K562 (cell line): ENCODE data around the gene CBX8. TPM values are rescaled to one million over a fixed set of nuclear protein-coding genes. Genes with fewer than 3 reads are reported as not detected.

Experiments used
- ATF1 ChIP-seq, 2 experiments: fragments of 450-650 bp in 1 of 2; IDR thresholded peaks; 2 replicates each; pipeline ENCODE4 v1.6.1; 2016; ENCODE audit warnings: missing compliant biosample characterization in 1 of 2, missing genetic modification characterization in 1 of 2
- CBX8 ChIP-seq: fragments of 200-600 bp; sonication (generic); IDR thresholded peaks from 2 replicates; pipeline ENCODE4 v1.6.1; 2012; ENCODE audit warnings: borderline replicate concordance, mixed run types, low read depth, mild to moderate bottlenecking, moderate library complexity, mixed read lengths, low read length, control low read depth, inconsistent platforms; ENCODE audit not compliant: poor library complexity, severe bottlenecking; ENCODE audit errors: extremely low read depth
- CSDE1 ChIP-seq, 2 experiments: fragments of 450-650 bp; IDR thresholded peaks; 2 replicates each; pipeline ENCODE4 v1.6.1; 2016; ENCODE audit warnings: mild to moderate bottlenecking in 1 of 2
- ELF4 ChIP-seq: fragments of 450-650 bp; formaldehyde crosslinking; IDR thresholded peaks from 2 replicates; pipeline ENCODE4 v1.4.0; 2022; ENCODE audit warnings: missing genetic modification characterization
- ETV6 ChIP-seq, 3 experiments: fragments of 150-350 bp in 1 of 3; sonication (generic) in 1 of 3; formaldehyde crosslinking in 1 of 3; IDR thresholded peaks; 2 replicates each; pipeline versions ENCODE4 v1.6.1 to v1.8.0; 2014 to 2022; ENCODE audit warnings: borderline replicate concordance in 2 of 3, low read depth in 2 of 3, antibody characterized with exemption in 1 of 3, low read length in 1 of 3, mild to moderate bottlenecking in 1 of 3, missing genetic modification reagents in 1 of 3
- MCM7 ChIP-seq, 2 experiments: fragments of 450-650 bp; IDR thresholded peaks; 2 replicates each; pipeline ENCODE4 v1.6.1; 2016 to 2018
- MXI1 ChIP-seq: IDR thresholded peaks from 2 replicates; pipeline ENCODE4 v1.6.1; 2011; ENCODE audit warnings: low read depth, mild to moderate bottlenecking, improper control_type of control experiment, low read length
- NONO ChIP-seq, 2 experiments: fragments of 200-400 bp in 1 of 2; fragments of 450-650 bp in 1 of 2; formaldehyde crosslinking in 1 of 2; IDR thresholded peaks; 2 replicates each; pipeline ENCODE4 v1.6.1; 2017; ENCODE audit warnings: low read depth in 2 of 2, mild to moderate bottlenecking in 2 of 2, moderate library complexity in 2 of 2, low read length in 1 of 2
- PHF20 ChIP-seq: fragments of 450-650 bp; IDR thresholded peaks from 2 replicates; pipeline ENCODE4 v1.6.1; 2018; ENCODE audit not compliant: partially characterized antibody
- SMARCE1 ChIP-seq: fragments of 450-650 bp; IDR thresholded peaks from 2 replicates; pipeline ENCODE4 v1.7.1; 2016; ENCODE audit warnings: mild to moderate bottlenecking
- SREBF1 ChIP-seq: fragments of 150-350 bp; IDR thresholded peaks from 2 replicates; pipeline ENCODE4 v1.6.1; 2014; ENCODE audit warnings: antibody characterized with exemption, low read depth, low read length, borderline replicate concordance
- ZNF311 ChIP-seq: fragments of 250-450 bp; sonication (Bioruptor Pico); IDR thresholded peaks from 2 replicates; pipeline ENCODE4 v1.4.0; 2020; ENCODE audit warnings: mild to moderate bottlenecking, moderate library complexity
- polyA plus RNA-seq, 8 experiments: library from polyadenylated mRNA; depleted of rRNA in 4 of 8; stranded (reverse) in 5 of 8; unstranded in 3 of 8; fragments of >200 nt; fragmentation: Nextera tagmentation in 2 of 8; fragmentation: Illumina TruSeq in 1 of 8; extraction: Ambion mirVana in 2 of 8; extraction: Trizol in 1 of 8; gene quantifications; 2 replicates each; pipeline versions ENCODE4 v1.2.1 to v1.2.3, GENCODE V29; 2011 to 2014; ENCODE audit warnings: inconsistent platforms in 1 of 8, missing spikeins in 1 of 8
- total RNA-seq, 7 experiments: library from RNA; depleted of rRNA in 6 of 7; stranded (reverse); fragments of >200 nt in 6 of 7; fragmentation: Illumina TruSeq in 2 of 7; extraction: Trizol in 2 of 7; gene quantifications; 2 replicates each; pipeline versions ENCODE4 v1.2.1 to v1.2.3, GENCODE V29; 2011 to 2021; ENCODE audit warnings: low replicate concordance in 1 of 7
- TF ChIP-seq, protein P1 (sequence below): fragments of 200-800 bp; sonication (Bioruptor generic); IDR thresholded peaks from 2 replicates; pipeline ENCODE4 v1.6.1; 2017; ENCODE audit warnings: missing genetic modification characterization, missing compliant biosample characterization
- TF ChIP-seq, protein P2 (sequence below): fragments of 450-650 bp; IDR thresholded peaks from 2 replicates; pipeline ENCODE4 v1.6.1; 2018; ENCODE audit not compliant: partially characterized antibody
- TF ChIP-seq, protein P3 (sequence below): sonication (generic); formaldehyde crosslinking; IDR thresholded peaks from 2 replicates; pipeline ENCODE4 v1.8.1; 2023; ENCODE audit warnings: mild to moderate bottlenecking, missing genetic modification reagents
- TF ChIP-seq, protein P4 (sequence below), 2 experiments: fragments of 250-450 bp in 1 of 2; fragments of 450-650 bp in 1 of 2; sonication (Bioruptor Pico) in 1 of 2; IDR thresholded peaks; 2 replicates each; pipeline versions ENCODE4 v1.6.1 to v1.8.0; 2016 to 2021; ENCODE audit warnings: mild to moderate bottlenecking in 2 of 2, moderate library complexity in 2 of 2, missing compliant biosample characterization in 1 of 2, missing genetic modification characterization in 1 of 2
- TF ChIP-seq, protein P5 (sequence below): sonication (generic); formaldehyde crosslinking; IDR thresholded peaks from 2 replicates; pipeline ENCODE4 v1.8.1; 2023; ENCODE audit warnings: mild to moderate bottlenecking, missing genetic modification reagents, moderate library complexity

Gene CBX8
- total and polyA plus RNA-seq, 9 of the 15 experiments (the other 6 are each of a cell fraction or from before 2014, with no cell fraction given), result 0.08 to 11.9 (median 2.6) TPM

DNA sequence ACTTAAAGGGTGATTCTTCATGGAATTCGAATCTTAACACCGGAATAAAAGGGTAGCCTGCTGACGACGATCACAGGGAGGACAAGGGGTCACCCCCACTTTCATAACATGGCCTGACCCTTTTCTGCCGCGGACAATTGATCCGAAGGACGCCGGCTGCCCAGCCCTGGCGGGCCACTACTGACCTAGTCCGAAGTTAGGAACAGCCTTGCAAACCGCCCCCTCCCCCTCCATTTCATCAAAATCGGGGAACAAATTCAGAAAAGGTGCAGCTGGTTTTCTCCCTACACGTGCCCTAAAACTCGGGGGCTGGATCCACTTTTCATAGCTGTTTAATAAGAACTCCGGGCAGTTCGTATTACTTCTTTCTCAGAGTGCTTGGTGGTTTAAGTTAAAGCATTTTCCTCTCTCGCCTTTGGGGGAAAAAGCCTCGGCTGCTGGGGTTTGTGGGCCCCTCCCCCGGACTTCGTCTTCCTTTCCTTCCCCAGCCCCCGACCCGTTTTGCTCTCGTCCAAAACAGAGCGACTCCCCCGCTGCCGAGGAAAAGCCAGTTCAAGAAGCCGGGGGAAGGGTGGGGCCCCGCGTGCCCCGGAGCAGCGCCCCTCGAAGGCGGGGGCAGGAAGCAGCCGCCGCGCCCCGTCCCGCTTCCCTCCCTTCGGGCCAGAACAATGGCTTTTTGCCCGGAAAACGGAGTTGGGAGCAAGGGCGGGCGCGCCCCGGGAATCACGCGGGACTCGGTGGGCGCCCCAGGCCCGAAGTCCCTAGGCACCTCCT, 19.6 kb downstream of the CBX8 start (continued):
- TF ChIP-seq CSDE1 (IDR thresholded peaks at IDR 0.05) (no peak), ELF4 (CRISPR knock-in tag) (no peak), SMARCE1 (0 out of 2 replicates have a peak, but pooled peaks have one; percentile 54), MXI1 (no peak), SREBF1 (no peak), MCM7 (IDR thresholded peaks at IDR 0.05) (no peak), NONO (IDR thresholded peaks at IDR 0.05; ENCODE audit: low read depth in 2 of 2, low read length in 1 of 2) (no peak), CBX8 (no peak), ZNF311 (CRISPR knock-in tag) (no peak), ETV6 (IDR thresholded peaks at IDR 0.05; ENCODE audit: borderline replicate concordance in 1 of 2, low read depth in 2 of 2, low read length in 1 of 2) (peak in 1 of 2 experiments; percentile 17; a peak in 1 of 4 replicates), ETV6 (CRISPR knock-in tag; IDR thresholded peaks at IDR 0.05; ENCODE audit: borderline replicate concordance) (no peak), ATF1 (CRISPR knock-in tag; IDR thresholded peaks at IDR 0.05) (no peak), ATF1 (tag; IDR thresholded peaks at IDR 0.05) (peak; percentile 28), PHF20 (peak; percentile 27)
- TF ChIP-seq, protein P1, sequence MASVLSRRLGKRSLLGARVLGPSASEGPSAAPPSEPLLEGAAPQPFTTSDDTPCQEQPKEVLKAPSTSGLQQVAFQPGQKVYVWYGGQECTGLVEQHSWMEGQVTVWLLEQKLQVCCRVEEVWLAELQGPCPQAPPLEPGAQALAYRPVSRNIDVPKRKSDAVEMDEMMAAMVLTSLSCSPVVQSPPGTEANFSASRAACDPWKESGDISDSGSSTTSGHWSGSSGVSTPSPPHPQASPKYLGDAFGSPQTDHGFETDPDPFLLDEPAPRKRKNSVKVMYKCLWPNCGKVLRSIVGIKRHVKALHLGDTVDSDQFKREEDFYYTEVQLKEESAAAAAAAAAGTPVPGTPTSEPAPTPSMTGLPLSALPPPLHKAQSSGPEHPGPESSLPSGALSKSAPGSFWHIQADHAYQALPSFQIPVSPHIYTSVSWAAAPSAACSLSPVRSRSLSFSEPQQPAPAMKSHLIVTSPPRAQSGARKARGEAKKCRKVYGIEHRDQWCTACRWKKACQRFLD (CRISPR knock-in tag), result peak; percentile 62; the same call in 1 of the 2 replicates
- TF ChIP-seq, protein P2, sequence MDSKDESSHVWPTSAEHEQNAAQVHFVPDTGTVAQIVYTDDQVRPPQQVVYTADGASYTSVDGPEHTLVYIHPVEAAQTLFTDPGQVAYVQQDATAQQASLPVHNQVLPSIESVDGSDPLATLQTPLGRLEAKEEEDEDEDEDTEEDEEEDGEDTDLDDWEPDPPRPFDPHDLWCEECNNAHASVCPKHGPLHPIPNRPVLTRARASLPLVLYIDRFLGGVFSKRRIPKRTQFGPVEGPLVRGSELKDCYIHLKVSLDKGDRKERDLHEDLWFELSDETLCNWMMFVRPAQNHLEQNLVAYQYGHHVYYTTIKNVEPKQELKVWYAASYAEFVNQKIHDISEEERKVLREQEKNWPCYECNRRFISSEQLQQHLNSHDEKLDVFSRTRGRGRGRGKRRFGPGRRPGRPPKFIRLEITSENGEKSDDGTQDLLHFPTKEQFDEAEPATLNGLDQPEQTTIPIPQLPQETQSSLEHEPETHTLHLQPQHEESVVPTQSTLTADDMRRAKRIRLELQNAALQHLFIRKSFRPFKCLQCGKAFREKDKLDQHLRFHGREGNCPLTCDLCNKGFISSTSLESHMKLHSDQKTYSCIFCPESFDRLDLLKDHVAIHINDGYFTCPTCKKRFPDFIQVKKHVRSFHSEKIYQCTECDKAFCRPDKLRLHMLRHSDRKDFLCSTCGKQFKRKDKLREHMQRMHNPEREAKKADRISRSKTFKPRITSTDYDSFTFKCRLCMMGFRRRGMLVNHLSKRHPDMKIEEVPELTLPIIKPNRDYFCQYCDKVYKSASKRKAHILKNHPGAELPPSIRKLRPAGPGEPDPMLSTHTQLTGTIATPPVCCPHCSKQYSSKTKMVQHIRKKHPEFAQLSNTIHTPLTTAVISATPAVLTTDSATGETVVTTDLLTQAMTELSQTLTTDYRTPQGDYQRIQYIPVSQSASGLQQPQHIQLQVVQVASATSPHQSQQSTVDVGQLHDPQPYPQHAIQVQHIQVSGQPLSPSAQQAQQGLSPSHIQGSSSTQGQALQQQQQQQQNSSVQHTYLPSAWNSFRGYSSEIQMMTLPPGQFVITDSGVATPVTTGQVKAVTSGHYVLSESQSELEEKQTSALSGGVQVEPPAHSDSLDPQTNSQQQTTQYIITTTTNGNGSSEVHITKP, result peak; percentile 61
- TF ChIP-seq, protein P3, sequence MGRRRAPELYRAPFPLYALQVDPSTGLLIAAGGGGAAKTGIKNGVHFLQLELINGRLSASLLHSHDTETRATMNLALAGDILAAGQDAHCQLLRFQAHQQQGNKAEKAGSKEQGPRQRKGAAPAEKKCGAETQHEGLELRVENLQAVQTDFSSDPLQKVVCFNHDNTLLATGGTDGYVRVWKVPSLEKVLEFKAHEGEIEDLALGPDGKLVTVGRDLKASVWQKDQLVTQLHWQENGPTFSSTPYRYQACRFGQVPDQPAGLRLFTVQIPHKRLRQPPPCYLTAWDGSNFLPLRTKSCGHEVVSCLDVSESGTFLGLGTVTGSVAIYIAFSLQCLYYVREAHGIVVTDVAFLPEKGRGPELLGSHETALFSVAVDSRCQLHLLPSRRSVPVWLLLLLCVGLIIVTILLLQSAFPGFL (CRISPR knock-in tag), result no peak
- TF ChIP-seq, protein P4, sequence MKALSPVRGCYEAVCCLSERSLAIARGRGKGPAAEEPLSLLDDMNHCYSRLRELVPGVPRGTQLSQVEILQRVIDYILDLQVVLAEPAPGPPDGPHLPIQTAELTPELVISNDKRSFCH (CRISPR knock-in tag; IDR thresholded peaks at IDR 0.05), result no peak
- TF ChIP-seq, protein P4 (tag; IDR thresholded peaks at IDR 0.05), result peak; percentile 14; the same call in 1 of the 2 replicates
- TF ChIP-seq, protein P5, sequence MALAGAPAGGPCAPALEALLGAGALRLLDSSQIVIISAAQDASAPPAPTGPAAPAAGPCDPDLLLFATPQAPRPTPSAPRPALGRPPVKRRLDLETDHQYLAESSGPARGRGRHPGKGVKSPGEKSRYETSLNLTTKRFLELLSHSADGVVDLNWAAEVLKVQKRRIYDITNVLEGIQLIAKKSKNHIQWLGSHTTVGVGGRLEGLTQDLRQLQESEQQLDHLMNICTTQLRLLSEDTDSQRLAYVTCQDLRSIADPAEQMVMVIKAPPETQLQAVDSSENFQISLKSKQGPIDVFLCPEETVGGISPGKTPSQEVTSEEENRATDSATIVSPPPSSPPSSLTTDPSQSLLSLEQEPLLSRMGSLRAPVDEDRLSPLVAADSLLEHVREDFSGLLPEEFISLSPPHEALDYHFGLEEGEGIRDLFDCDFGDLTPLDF (CRISPR knock-in tag), result no peak
